HG02759 (cell line): ENCODE results near the gene ROBO4.

Experiments
- ATAC-seq: cut with Tn5 transposase; IDR thresholded peaks from one replicate; pipeline ENCODE4 v1.9.1; 2021; ENCODE audit warnings: mild to moderate bottlenecking, moderate library complexity; ENCODE audit not compliant: unreplicated experiment

ROBO4 gene

GRCh38 chr11:124844664-124845079, 53.0 kb downstream of the ROBO4 start:
- ATAC-seq = no peak

GRCh38 chr11:124843616-124843910, 54.1 kb downstream of the ROBO4 start:
- ATAC-seq = no peak

GRCh38 chr11:124842305-124842704, 55.4 kb downstream of the ROBO4 start:
- ATAC-seq = no peak

- ATAC-seq = no peak
Measured at GRCh38 chr11:124841840-124842239, 55.8 kb downstream of the ROBO4 start.

- ATAC-seq = no peak
Measured at GRCh38 chr11:124841201-124841600, 56.5 kb downstream of the ROBO4 start.

GRCh38 chr11:124840666-124841065, 57.0 kb downstream of the ROBO4 start:
- no peak for ATAC-seq

GRCh38 chr11:124839972-124840621, 57.6 kb downstream of the ROBO4 start:
- no peak for ATAC-seq

- ATAC-seq = no peak
Measured at GRCh38 chr11:124839128-124839971, 58.3 kb downstream of the ROBO4 start.

GRCh38 chr11:124838805-124839127, 58.9 kb downstream of the ROBO4 start:
- no peak for ATAC-seq

- ATAC-seq = no peak
Measured at GRCh38 chr11:124837491-124837856, 60.2 kb downstream of the ROBO4 start.

- no peak for ATAC-seq
Measured at GRCh38 chr11:124835918-124836317, 61.7 kb downstream of the ROBO4 start.

GRCh38 chr11:124834526-124835180, 63.0 kb downstream of the ROBO4 start:
- no peak for ATAC-seq
